Glomerular visceral epithelial cell (primary cell): ENCODE results near the gene ABHD16A.

ENCODE experiments used
- DNase-seq: peaks from one replicate; pipeline ENCODE4 v3.0.0-alpha.2; 2016; ENCODE audit errors: extremely low spot score

Gene ABHD16A

GRCh38 chr6:31639449-31639861, 63.7 kb downstream of the ABHD16A start:
- DNase-seq: peak; percentile 46

DNA sequence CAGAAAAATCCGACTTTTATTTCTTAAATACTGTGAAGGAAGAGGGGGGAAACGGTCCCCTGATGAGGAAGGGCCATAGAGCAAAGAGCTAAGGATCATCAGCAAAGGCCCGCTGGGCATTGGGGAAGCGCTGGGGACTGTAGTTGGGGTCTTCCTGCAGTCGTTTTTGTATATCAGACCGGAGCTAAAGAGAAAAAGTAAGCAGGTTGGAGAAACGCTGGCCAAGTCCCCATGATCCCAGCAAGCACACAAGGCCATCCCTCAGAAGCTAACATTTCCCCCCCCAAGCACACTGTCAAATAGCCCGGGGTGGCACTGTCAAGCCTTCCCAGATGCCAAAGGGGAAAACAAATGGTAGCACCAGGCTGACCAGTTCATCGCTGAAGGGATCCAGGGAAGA, 64.1 kb downstream of the ABHD16A start:
- no peak for DNase-seq
